GM21619 (cell line): ENCODE data around the gene SBF1.
"Not testable (repeated sequence)": the region's sequence is repeated elsewhere in the genome, so short reads cannot be mapped to it uniquely, and the experiment has no call there.

Source experiments
- ATAC-seq: cut with Tn5 transposase; IDR thresholded peaks from one replicate; pipeline ENCODE4 v1.9.1; 2021; ENCODE audit not compliant: unreplicated experiment

Gene SBF1

GRCh38 chr22:50445880-50446707 lies 28.7 kb downstream of the SBF1 start:
- no peak for ATAC-seq

GRCh38 chr22:50445071-50445879 lies 29.6 kb downstream of the SBF1 start:
- no peak for ATAC-seq

- ATAC-seq = no peak
Observed at GRCh38 chr22:50444663-50445062, 30.2 kb downstream of the SBF1 start.

DNA sequence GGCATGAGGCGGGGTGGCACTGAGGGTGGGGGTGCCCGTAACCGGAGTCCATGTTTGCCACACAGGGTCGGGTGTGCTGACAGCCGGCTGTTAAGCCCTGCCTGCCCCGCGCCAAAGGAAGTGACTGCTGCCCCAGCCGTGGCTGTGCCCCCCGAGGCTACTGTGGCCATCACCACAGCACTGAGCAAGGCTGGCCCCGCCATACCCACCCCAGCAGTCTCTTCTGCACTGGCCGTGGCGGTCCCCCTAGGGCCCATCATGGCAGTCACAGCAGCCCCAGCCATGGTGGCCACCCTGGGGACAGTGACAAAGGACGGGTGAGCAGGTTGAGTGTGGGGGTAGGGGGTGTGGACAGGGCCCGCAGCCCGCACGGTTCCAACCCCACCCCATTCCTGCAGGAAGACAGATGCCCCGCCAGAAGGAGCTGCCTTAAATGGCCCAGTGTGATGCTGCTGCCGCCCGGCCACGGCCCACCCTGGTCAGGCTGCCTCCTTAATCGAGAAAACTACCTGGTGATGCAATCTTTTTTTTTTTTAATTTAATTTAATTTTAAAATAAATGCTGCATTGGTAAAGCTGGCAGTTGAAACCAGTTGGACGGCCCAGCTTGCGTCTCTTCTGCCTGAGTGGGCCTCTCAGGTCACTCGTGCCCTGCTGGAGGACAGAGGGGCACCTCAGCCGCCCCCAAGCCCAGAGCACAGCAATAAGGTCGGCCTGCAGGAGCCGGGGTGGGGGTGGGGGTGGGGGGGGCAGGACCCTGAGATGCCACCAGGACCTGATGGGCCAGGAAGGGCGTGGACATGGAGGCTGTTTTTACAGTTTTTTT lies 30.8 kb downstream of the SBF1 start:
- ATAC-seq = no peak

DNA sequence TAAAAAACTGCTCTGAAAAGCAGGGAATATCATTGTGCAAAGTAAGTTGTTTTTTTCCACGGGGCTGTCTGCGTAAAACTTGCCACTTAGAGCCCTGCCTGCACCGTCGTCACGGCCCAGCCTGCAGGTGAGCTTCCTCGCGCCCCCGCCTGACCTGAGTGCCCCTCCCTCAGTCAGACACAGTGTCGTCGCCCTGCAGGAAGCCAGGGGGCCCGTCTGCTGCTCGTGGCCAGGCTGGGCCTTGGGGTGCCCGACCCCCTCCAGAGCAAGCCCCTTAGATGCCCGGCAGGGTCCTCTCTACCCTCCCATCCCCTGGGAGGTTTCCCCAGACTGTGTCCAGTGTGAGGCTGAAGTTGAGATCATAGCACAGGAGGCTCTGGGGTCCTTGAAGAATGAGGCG lies 31.6 kb downstream of the SBF1 start:
- ATAC-seq = no peak

GRCh38 chr22:50441428-50441993 lies 33.3 kb downstream of the SBF1 start:
- ATAC-seq = no peak

DNA sequence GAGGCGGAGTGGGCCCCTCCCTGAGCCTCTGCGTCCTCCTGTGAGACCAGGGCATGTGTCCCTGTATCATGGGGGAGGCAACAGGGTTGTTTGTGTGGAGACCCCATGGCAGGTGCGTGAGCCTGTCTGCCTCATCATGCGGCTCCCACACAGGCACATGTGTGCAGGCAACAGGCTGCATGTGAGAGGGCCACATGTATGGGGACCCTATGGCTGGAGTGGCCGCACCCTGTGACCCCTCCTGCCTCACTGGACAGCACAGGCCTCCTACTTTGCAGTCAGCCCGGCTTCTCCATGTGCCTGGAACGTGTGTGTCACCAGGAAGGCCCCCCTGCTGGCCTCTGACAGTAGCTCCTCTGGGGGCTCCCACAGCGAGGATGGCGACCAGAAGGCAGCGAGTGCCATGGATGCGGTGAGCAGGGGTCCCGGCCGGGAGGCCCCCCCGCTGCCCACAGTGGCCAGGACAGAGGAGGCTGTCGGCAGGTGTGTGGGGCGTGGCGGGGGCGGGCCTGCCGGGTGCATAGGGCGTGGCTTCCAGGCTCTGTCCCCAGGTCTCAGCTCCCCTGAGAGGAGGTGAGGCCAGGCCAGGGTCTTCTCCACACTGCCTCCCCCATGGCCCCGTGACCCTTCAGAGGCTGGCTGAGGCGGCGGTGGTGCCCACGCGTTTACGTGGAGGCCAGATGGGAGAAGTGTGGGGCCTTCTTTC lies 34.1 kb downstream of the SBF1 start:
- ATAC-seq = no peak

GRCh38 chr22:50439871-50440331 lies 34.9 kb downstream of the SBF1 start:
- no peak for ATAC-seq

- no peak for ATAC-seq
Observed at GRCh38 chr22:50439314-50439870, 35.4 kb downstream of the SBF1 start.

GRCh38 chr22:50438305-50439275 lies 36.2 kb downstream of the SBF1 start:
- no peak for ATAC-seq

GRCh38 chr22:50437511-50438304 lies 37.1 kb downstream of the SBF1 start:
- ATAC-seq = no peak

- no peak for ATAC-seq
Observed at GRCh38 chr22:50436841-50437341, 37.9 kb downstream of the SBF1 start.

GRCh38 chr22:50436015-50436830 lies 38.6 kb downstream of the SBF1 start:
- ATAC-seq = no peak

DNA sequence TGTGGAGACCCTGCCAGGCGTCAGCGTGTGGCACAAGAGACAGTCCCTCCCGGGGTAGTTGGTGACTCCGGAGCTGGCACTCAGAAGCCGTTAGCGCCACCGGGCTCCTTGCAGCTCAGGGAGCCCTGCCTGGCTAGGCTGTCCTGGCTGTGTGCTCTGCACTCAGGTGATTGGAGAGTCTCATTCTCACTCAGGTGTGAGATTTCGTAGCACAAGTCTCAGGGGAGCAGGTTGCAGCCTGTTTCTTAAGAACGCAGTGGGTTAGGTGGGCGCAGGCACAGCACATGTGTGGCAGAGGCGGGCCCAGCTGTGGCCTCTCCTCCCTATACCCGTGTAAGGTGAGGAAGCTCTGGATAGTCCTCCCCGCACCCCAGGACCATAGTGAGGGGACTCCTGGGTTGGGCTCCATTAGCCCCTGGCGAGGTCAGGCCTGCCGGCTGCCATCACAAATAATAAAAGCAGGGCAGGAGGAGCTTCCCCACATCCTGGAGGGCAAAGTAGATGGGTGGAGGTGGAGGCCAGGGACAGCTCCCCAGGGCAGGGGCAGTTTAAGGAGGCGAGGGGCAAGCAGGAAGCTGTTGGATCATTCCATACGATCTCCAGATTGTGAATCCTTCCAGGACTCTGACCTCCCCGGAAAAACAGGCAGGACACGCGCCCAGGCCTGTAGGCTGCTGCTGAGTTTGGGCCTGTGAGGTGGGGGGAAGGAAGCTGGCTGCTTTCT lies 39.4 kb downstream of the SBF1 start:
- no peak for ATAC-seq

DNA sequence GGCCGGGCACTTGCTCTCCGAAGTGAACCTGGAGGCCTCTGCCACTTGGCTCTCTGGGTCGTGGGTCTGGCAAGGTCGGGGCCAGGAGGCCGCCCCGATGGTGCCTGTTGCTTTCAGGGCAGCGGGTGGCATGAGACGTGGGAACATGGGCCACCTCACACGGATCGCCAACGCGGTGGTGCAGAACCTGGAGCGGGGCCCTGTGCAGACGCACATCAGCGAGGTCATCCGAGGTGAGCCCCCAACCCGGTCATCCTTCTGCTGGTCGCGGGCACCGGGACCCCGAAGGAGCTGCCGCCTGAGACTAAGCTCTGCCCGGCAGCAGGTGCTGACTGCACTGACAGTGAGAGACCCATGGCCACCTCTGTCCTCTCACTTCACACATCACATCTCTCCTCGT lies 40.0 kb downstream of the SBF1 start:
- no peak for ATAC-seq

DNA sequence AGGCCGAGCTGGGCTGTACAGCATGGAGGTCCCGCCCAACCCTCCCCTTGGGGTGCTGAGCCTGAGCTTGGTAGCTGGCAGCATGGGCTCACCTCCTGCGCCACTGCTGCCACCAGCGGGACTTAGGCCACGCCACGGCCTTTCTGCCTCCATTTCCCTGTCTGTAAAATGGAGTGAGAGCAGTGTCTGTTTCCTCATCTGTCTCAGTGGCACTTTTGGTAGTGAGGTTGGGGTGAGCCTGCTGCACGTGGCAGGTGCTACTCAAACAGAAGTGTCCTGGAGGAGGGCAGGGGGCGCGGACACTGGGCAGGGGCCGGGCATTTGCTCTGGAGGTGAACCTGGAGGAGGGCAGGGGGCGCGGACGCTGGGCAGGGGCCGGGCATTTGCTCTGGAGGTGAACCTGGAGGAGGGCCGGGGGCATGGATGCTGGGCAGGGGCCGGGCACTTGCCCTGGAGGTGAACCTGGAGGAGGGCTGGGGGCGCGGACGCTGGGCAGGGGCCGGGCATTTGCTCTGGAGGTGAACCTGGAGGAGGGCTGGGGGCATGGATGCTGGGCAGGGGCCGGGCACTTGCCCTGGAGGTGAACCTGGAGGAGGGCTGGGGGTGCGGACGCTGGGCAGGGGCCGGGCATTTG lies 41.8 kb downstream of the SBF1 start:
- not testable (repeated sequence) for ATAC-seq
